Posterior cingulate gyrus (tissue), 11 donors: ENCODE data around the gene RAD51AP1.
"Not testable (repeated sequence)": the region's sequence is repeated elsewhere in the genome, so short reads cannot be mapped to it uniquely, and the experiment has no call there.

Experiments
- DNase-seq, 10 donors: peaks; one replicate each; pipeline versions ENCODE4 v3.0.0 to v3.0.0-alpha.2; 2020 to 2021; ENCODE audit warnings: mixed read lengths in 3 of 10
- intact Hi-C: fragments of 100-400 bp; cut with DNase I; formaldehyde crosslinking; loops from one replicate; pipeline ENCODE4 v1.15.1; 2023

The RAD51AP1 gene, protein sequence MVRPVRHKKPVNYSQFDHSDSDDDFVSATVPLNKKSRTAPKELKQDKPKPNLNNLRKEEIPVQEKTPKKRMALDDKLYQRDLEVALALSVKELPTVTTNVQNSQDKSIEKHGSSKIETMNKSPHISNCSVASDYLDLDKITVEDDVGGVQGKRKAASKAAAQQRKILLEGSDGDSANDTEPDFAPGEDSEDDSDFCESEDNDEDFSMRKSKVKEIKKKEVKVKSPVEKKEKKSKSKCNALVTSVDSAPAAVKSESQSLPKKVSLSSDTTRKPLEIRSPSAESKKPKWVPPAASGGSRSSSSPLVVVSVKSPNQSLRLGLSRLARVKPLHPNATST

DNA sequence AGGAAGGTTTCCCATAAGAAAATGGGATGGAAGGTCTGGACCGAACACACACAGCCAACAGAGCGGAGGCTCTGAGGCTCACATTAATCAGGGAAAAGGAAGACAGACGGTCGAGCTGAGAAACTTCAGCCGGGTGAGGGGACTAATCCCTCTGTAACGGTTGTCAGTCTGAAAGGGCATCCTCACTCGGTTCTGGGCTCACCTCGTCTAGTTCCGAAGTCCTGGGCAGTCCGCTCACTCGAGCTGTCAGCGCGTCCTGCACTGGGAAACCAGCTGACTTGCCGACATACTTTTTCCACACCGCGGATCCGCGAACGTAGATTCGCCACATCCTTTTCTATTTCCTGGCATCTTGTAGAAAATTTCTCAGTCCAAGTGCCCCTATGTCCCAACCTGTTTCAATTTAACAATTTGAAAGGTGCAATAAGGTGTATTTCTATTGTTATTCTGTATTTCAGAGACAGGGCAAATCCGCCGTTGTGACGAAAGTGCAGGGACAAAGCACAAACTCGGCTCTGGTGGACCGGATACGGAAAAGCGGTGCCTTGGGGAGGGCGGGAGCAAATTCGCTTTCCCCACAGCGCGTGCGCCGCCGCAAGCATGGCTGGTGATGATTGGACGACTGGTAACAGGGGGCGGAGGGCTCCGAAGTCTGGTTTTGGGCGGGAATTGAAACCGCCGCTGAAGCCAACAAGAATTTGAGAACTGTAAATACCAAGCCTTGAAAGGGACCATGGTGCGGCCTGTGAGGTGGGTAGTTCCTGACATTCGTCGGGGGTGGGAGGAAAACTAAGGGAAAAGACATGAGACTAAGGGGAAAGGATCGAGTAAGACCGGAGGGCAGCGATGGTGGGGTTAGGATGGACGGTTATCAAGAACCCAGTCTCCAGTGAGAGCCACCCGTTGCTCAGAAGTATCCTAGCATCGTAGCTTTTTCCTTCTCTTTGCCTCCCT is at the start of gene RAD51AP1:
RAD51AP1 (plus strand) TSS at position 684 of the 954 bp plus-strand sequence; CDS start at position 734, 50 bp downstream.
- intact Hi-C loops: no loop called here
- DNase-seq: peak; percentile 92 to 99 (median 94)

DNA sequence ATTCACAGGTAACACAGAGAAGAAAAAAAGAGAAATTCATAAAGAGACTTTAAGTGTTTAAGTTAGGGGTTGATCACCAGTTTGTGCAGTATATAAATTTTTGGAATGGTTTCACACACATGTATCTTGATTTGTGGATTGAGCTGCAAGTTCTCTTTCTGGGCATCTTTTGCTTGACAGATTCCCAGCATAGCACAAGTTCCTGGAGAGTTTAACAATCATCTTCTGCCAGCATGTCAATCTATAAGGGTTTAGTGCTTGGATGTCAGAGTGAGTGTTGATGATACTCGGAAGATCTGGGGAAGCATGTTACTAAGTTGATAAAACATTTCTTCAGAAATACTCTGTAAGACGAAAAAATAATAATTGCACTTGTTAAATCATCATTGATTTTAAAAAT is 49.1 kb upstream of the RAD51AP1 start:
- intact Hi-C loops: no loop called here

DNA sequence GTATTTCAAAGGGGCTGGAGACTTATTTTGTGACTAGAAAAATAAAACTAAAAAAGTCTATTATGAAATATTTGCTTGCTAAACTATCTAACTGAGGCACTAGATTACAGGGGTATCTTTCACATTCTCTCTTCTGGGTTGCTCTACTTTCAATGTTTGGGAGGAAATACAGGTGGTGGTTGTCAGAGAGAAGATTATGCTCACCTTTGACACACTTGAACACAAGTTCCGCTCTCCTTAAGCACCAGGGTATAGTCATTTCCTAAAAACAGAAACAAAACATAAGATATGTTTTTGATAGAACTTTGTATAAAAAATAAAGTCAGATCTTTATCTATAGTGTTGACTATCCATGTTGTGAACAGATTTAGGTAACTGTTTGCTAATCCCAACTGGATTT is 47.7 kb upstream of the RAD51AP1 start:
- intact Hi-C loops: no loop called here

More for the DNA sequence above, 49.1 kb upstream of the RAD51AP1 start:
- DNase-seq: no peak

DNA sequence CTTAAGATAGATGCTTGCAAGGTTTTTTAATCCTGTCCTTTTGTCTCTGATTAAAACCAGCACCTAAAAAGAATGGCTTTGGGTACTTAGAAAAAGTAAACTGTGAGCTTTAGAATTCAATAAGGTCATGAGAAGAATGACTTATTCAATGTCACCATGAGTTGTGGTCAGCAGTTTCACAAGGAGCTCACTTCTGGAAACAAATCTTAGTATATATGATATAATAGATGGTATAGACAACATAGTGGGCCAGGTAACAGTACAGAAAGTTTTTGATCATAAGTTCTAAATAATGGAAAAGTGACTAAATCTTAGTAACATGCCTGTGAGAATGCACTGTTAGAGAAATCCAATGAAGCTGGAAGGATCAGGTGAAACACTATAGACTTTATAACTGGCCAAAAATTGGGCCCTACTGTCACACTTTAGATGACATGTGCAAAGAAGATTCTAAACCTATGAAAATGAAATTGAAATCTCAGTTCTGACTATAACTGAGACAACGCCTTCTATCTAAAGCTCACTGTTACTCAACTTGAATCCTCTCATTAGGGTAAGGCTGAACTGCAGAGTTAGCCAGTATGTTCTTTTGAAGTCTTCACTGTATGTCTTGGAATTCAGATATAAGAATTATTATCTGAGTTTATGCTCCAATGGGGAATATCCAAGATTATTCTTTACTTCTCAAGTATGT is 42.4 kb upstream of the RAD51AP1 start:
- DNase-seq: no peak
- intact Hi-C loops: no loop called here

More for the DNA sequence above, 47.7 kb upstream of the RAD51AP1 start:
- no peak for DNase-seq

DNA sequence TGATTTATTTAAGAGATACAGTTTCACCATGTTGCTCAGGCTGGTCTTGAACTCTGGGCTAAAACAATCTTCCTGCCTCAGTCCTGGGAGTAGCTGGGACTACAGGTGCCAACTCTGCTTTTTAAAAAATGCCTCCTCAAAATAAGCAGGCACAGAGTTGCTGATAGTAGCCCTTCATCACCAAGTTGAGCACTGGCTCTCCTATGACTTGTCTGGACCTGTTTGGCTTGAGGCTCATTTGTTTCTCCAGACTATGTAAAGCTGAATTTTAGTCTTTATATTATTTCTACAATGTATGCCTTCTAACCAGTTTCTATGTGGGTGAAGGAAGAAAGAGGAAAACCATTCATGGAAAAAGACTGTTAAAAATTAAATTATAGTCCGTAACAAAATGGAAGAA is 39.5 kb upstream of the RAD51AP1 start:
- intact Hi-C loops: no loop called here
- DNase-seq: no peak

DNA sequence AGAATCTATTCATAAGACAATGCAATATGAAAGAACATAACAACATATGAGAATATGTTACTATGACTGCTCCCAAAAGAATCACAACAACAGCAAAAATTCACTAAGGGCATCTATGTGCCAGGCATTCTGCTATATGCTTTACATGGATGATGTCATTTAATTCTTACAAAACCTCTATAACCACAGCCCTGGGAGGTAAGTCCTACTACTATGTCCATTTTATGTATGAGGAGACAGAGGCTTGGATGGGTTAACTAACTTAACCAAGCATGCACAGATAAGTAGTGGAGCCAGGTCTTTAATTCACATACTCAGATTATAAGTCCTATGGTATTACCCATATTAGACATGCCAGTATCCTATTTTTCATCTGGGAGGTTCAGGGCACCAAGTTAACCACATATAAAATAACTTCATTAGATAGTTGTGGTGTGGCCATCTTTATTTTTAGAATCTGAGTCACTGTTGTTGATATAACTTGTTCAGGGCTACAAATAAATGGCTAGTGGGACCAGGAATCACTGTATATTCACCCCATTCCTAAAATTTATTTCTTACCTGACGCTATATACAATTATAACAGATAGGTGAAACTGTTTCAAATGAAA is 33.2 kb upstream of the RAD51AP1 start:
- intact Hi-C loops: no loop called here
- DNase-seq: no peak

DNA sequence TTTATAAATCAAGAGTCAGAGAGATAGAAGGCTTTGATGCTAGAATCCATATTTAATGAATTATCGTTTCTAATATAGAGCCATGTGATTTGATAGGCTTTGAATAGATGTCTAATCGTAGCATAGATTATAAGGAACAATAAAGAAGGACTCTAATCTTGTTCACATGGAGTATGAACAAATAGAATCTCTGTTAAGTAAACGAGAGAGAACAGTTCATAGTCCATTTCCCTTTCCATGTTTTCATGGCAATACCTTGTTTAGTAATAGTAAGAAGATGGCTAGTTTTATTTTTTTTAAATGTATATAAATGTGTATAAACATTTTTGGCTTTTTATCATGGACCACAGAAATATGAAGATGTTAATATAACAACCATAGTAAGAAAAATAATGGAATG is 32.3 kb upstream of the RAD51AP1 start:
- no peak for DNase-seq
- intact Hi-C loops: no loop called here

DNA sequence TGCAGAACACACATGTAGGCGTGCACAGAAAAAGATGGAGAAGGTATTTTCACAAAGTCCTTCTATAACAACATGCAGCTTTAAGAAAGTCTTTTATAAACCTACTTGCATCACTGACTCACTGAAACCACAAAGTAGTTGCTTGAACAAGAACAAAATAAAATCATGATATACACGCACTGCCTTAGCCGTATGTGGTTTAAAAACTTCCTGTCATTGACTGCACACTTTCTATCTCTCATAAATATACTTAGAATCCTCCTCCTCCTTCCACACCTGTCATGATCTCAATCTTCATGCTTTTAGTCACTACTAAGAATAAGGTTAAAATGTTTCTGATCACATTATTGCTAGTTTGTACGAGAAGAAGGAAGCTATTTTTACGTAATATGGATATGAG is 31.8 kb upstream of the RAD51AP1 start:
- intact Hi-C loops: no loop called here
- no peak for DNase-seq

DNA sequence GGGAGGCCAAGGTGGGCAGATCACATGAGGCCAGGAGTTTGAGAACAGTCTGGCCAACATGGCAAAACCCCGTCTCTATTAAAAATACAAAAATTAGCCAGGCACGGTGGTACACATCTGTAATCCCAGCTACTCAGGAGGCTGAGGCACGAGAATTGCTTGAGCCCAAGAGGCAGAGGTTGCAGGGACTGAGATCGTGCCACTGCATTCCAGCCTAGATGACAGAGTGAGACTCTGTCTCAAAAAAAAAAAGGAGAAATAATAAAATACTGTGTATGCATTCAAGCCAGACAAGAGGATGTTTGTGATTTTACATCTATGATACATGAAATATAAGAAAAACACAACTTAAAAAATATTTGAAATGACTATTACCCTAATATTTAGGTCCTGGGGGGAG is 30.2 kb upstream of the RAD51AP1 start:
- DNase-seq, intact Hi-C loops: not testable (repeated sequence)

DNA sequence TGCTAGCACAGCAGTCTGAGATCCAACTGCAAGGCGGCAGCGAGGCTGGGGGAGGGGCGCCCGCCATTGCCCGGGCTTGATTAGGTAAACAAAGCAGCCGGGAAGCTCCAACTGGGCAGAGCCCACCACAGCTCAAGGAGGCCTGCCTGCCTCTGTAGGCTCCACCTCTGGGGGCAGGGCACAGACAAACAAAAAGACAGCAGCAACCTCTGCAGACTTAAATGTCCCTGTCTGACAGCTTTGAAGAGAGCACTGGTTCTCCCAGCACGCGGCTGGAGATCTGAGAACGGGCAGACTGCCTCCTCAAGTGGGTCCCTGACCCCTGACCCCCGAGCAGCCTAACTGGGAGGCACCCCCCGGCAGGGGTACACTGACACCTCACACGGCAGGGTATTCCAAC is 29.4 kb upstream of the RAD51AP1 start:
- intact Hi-C loops: not testable (repeated sequence)
- DNase-seq: peak in 1 of 10 donors; percentile 60

DNA sequence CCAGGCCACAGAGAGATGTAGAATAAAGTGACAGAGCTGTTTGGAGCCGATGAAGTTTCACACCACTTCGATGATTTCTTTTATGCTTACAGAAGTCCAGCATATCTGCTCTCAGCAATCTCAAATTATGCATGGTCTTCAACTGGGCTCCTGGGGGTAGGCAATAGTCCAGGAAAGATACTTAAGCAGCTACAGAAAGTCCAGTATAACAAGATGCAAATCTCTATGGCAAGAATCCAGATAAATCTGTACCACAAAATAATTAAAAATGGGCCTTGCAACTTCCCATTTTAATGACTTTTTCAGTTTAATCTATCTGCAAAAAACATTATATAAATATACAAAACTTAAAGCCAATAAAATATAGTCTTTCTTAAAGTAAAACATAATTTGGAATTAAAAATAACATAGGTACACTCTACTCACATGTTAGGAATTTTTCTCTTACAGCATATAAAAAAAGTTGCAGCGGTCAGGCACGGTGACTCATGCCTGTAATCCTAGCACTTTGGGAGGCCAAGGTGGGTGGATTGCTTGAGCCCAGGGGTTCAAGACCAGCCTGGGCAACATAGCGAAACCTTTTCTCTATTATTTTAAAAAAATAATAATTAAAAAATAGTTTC is 20.5 kb upstream of the RAD51AP1 start:
- no peak for DNase-seq
- intact Hi-C loops: no loop called here

DNA sequence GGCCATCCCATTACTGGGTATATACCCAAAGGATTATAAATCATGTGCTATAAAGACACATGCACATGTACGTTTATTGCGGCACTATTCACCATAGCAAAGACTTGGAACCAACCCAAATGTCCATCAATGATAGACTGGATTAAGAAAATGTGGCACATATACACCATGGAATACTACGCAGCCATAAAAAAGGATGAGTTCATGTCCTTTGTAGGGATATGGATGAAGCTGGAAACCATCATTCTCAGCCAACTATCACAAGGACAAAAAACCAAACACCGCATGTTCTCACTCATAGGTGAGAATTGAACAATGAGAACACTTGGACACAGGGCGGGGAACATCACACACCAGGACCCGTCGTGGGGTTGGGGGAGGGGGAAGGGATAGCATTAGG is 15.2 kb upstream of the RAD51AP1 start:
- not testable (repeated sequence) for DNase-seq
- intact Hi-C loops: loop anchor here (10.0 kb wide), 1 partner anchor 99 kb away; no protein-coding TSS in a partner anchor

DNA sequence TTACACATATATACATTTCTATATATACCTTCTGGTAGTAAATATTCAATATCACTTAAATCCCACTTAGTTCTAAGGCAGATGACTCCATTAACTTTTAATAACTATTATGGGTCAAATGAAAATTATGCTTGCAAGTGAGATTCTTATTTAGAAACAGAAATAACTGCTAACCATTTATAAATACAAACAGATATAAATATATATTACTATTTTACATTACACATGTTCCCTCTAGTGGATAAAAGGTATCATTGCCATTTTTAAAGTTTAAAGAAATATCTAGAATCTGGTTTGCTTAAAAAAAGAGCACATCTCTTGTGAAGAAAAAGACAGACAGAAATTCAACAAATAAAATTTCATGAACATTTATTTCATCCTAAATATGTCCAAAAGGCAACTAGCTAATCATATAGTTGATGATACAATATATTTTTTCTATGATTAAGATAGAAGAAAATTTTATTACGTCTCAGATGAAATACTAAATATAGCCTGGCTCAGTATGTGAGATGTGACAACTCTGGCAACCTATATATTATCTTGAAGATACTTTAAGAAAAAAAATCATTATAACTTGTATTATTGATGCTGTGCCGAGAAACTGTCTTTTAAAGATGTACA is 11.7 kb upstream of the RAD51AP1 start:
- no peak for DNase-seq
- intact Hi-C loops: loop anchor here (5.0 to 10.0 kb wide), 3 partner anchors 102 to 220 kb away; no protein-coding TSS in a partner anchor

DNA sequence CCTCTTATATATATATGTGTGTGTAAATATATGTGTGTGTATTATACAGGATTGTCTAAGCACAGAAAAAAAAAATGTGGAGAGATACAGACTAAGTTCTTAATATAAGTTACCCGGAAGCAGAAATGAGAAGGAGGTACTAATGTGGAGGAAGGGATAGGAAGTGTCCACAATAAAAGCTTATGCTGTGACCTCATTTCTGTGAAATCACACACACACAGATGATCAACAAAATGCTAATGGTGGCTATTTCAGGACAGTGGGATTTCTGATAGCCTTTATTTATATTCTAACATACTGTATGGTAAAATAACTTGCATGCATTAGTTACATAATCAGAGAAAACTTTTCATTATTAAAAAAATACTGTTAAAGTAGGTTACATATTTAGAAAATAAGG is 8.5 kb upstream of the RAD51AP1 start:
- DNase-seq: no peak
- intact Hi-C loops: no loop called here

DNA sequence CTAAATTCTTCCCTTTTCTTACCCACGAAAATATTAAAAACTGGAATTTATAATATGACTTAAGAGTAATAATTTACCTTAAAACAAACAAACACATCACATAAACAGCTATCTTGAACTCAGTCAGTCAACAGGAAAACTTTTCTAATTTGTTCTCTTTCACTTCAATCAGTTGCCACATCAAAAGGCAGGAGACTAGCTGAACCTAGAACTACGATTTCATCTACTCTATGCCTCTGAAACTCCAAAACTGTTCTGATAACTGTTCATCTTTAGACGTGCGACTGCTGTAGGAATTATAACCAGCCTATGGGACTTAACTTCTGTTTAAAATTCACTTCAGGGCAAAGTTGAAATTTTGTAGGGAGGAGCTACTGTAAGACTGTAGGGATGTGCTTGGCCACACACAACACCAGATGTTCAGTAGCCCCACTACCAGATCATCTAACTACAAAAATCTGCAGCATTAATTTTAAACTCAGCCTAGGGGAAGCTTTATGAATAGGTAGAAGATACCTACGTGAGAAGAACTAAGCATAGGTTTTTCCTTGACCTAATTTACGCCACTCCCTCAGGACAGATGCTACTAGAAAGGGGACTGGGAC is 7.6 kb upstream of the RAD51AP1 start:
- intact Hi-C loops: no loop called here

DNA sequence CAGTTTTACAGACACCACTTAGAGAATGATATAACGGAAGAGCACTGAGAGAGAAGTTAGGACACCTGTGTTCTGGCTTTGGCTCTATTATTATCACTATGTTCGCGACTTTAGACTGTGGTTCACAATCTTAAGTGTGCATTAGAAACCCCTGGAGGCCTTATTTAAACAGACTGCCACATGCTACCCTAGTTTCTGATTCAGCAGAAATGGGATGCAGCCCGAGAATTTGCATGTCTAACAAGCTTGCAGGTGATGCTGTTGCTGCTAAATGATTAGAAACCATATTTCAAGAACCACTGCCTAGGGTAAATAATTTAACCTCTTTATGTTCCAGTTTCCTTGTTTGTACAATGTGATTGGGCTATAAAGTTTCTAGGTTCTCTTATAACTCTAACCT is 3.6 kb upstream of the RAD51AP1 start:
- no peak for DNase-seq
- intact Hi-C loops: no loop called here

More for the DNA sequence above, 7.6 kb upstream of the RAD51AP1 start:
- DNase-seq: no peak

DNA sequence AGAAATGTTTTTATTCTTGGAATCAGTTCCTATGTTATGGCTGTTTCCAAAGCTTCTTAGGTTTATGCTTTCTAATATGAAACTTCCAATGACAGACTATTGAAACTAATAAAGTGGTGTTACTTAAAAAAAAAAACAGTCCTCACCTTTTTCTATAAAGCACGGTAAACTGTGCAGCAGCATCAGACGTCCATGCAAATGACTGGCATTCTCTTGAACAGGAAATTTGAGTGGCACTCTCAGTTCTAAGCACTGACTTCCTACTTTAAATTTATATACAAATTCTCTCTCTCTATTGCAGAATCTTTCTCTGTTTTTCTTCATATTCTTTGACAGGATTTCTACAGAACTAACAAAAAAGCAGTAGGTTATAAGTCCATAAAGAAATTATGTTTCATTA is 2.8 kb upstream of the RAD51AP1 start:
- intact Hi-C loops: no loop called here
- DNase-seq: no peak

DNA sequence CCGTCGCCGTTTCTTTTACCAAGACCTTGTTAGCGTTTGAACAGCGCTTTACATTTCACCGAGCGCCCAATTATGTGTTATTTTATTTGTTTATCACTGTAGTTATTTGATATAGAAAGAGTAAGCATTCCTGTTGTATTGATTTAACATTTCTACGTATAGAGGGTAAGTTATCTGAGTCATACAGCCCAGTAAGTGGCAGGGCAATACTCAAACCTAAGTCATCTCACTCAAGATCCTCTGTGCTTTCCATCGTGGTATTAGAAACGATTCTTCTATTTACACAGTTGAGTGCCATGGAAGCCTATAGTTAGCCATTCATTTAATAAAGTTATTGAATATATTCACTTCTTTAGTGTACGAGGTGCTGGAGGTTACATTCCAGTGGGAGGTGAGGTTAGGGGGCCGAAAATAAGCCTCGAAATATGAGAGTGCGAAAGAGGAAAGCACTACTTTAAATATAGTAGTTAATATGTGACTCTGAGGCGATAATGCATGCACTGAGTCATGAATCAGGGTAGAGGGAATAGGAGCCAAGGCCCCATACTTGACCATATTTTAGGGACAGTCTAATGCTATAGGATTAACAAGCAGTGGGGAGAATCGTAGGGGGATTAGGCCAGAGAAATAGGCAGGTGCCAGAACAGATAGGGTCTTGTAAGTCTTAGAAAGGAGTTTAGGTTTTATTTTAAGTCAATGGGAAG is 629 bp downstream of the RAD51AP1 start:
- no peak for DNase-seq
- intact Hi-C loops: no loop called here
